ENCODE measurements around the gene SARDH.

The SARDH gene

DNA sequence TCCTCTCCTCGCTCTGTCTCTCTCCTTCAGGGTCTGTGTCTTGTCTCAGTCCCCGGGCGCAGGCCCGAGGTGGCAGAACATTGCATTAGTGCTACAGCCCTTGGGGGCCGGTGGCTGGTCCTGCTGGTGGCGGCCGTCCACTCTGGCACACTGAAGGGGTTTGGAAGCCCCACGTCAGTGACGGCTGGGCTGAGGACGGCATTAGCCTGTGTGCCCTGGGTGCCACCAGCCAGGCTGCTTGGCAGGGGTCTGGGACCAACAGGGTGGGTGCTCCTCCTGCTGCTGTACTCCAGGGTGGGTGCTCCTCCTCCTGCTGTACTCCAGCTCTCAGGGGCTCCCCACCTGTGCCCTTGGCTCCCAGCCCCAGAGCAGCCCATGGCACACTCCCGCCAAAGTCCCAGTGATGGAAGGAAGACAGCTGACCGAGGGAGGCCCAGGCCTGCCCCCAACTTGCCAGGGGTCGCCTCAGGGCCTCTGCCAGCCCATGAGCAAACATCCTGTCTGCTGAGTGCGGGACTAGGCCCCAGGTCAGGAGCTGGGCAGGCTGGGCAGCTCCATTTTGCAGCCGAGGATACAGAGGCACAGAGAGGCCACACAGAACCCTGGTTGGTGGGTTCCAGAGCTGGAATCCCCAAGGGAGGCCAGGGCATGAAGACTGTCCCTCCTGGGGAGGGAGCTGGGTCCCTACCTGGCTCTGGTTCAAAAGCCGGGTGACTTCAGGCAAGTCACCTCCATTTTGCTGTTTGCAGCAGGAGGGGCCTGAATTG is 27.3 kb downstream of the SARDH start:
- TF ChIP-seq CTCF (conservative IDR thresholded peaks at IDR 0.05; ENCODE audit: low read depth, low read length), result no peak
- no peak for DNase-seq (ENCODE audit: low read depth)

GRCh38 chr9:133709691-133710571 is 28.2 kb downstream of the SARDH start:
- TF ChIP-seq CTCF (conservative IDR thresholded peaks at IDR 0.05; ENCODE audit: low read depth, low read length), result no peak
- H3K4me3 ChIP-seq (ENCODE audit: low read depth, low read length), result no peak overlapping the region
- DNase-seq (ENCODE audit: low read depth), result no peak

More for the DNA sequence above, 27.3 kb downstream of the SARDH start:
- H3K4me3 ChIP-seq (ENCODE audit: low read depth, low read length), result no peak overlapping the region

- DNase-seq (ENCODE audit: low read depth), result no peak
- TF ChIP-seq CTCF (conservative IDR thresholded peaks at IDR 0.05; ENCODE audit: low read depth, low read length), result no peak
- no peak overlapping the region for H3K4me3 ChIP-seq (ENCODE audit: low read depth, low read length)
These were observed 29.0 kb downstream of the SARDH start for GRCh38 chr9:133709015-133709611.

GRCh38 chr9:133708246-133709014 is 29.7 kb downstream of the SARDH start:
- no peak overlapping the region for H3K4me3 ChIP-seq (ENCODE audit: low read depth, low read length)
- DNase-seq (ENCODE audit: low read depth), result no peak
- TF ChIP-seq CTCF (conservative IDR thresholded peaks at IDR 0.05; ENCODE audit: low read depth, low read length), result no peak

GRCh38 chr9:133707763-133708245 is 30.3 kb downstream of the SARDH start:
- TF ChIP-seq CTCF (conservative IDR thresholded peaks at IDR 0.05; ENCODE audit: low read depth, low read length), result no peak
- no peak for DNase-seq (ENCODE audit: low read depth)
- no peak overlapping the region for H3K4me3 ChIP-seq (ENCODE audit: low read depth, low read length)

- TF ChIP-seq CTCF (conservative IDR thresholded peaks at IDR 0.05; ENCODE audit: low read depth, low read length), result no peak
- no peak overlapping the region for H3K4me3 ChIP-seq (ENCODE audit: low read depth, low read length)
- DNase-seq (ENCODE audit: low read depth), result peak; percentile 88
These were observed 30.9 kb downstream of the SARDH start for GRCh38 chr9:133707065-133707762.
